ENCODE results near the gene POFUT2. TPM values are rescaled to one million over a fixed set of nuclear protein-coding genes. Genes with fewer than 3 reads are reported as not detected.

Gene POFUT2
- total RNA-seq, 1 donor from 2014 or later, result 35.5 TPM

- no peak for DNase-seq (ENCODE audit: low read depth)
These were observed 4.6 kb downstream of the POFUT2 start for GRCh38 chr21:45283035-45283610.

GRCh38 chr21:45282283-45283034, 5.2 kb downstream of the POFUT2 start:
- DNase-seq (ENCODE audit: low read depth), result no peak

GRCh38 chr21:45281411-45282282, 6.0 kb downstream of the POFUT2 start:
- DNase-seq (ENCODE audit: low read depth), result no peak

- DNase-seq (ENCODE audit: low read depth), result no peak
These were observed 6.7 kb downstream of the POFUT2 start for GRCh38 chr21:45280969-45281368.

GRCh38 chr21:45280178-45280821, 7.4 kb downstream of the POFUT2 start:
- no peak for DNase-seq (ENCODE audit: low read depth)

GRCh38 chr21:45279446-45280177, 8.1 kb downstream of the POFUT2 start:
- no peak for DNase-seq (ENCODE audit: low read depth)

GRCh38 chr21:45278156-45278911, 9.4 kb downstream of the POFUT2 start:
- no peak for DNase-seq (ENCODE audit: low read depth)

- DNase-seq (ENCODE audit: low read depth), result no peak
These were observed 10.3 kb downstream of the POFUT2 start for GRCh38 chr21:45277101-45278045.

GRCh38 chr21:45276596-45276995, 11.1 kb downstream of the POFUT2 start:
- DNase-seq (ENCODE audit: low read depth), result no peak

GRCh38 chr21:45270306-45270821, 17.3 kb downstream of the POFUT2 start:
- DNase-seq (ENCODE audit: low read depth), result no peak

GRCh38 chr21:45269861-45270260, 17.8 kb downstream of the POFUT2 start:
- no peak for DNase-seq (ENCODE audit: low read depth)

- DNase-seq (ENCODE audit: low read depth), result no peak
These were observed 20.3 kb downstream of the POFUT2 start for GRCh38 chr21:45267390-45267760.

GRCh38 chr21:45266518-45267389, 20.9 kb downstream of the POFUT2 start:
- DNase-seq (ENCODE audit: low read depth), result no peak

- no peak for DNase-seq (ENCODE audit: low read depth)
These were observed 21.8 kb downstream of the POFUT2 start for GRCh38 chr21:45265721-45266517.

GRCh38 chr21:45264912-45265515, 22.7 kb downstream of the POFUT2 start:
- DNase-seq (ENCODE audit: low read depth), result no peak

GRCh38 chr21:45264146-45264911, 23.4 kb downstream of the POFUT2 start:
- DNase-seq (ENCODE audit: low read depth), result no peak

Data from renal cortical epithelial cell (primary cell).